HepG2 (cell line): ENCODE results near the gene ABCB9. TPM values are rescaled to one million over a fixed set of nuclear protein-coding genes. Genes with fewer than 3 reads are reported as not detected.
A peak's percentile ranks its signal among the peaks of the same experiment; 100 is the strongest.

Experiments
- FIP1L1 ChIP-seq: fragments of 200-400 bp; formaldehyde crosslinking; IDR thresholded peaks from 2 replicates; pipeline ENCODE4 v1.6.1; 2018; ENCODE audit warnings: low read depth, mild to moderate bottlenecking, low read length, moderate library complexity, borderline replicate concordance; ENCODE audit not compliant: insufficient read depth
- HHEX ChIP-seq: IDR thresholded peaks from 2 replicates; pipeline ENCODE4 v1.6.1; 2016; ENCODE audit warnings: control low read depth
- IKZF5 ChIP-seq: IDR thresholded peaks from 2 replicates; pipeline ENCODE4 v1.6.1; 2018; ENCODE audit warnings: missing genetic modification reagents, mild to moderate bottlenecking, missing compliant biosample characterization
- MAZ ChIP-seq, 2 experiments: sonication (generic) in 1 of 2; formaldehyde crosslinking in 1 of 2; IDR thresholded peaks; 2 replicates each; pipeline versions ENCODE4 v1.5.0 to v1.6.1; 2012 to 2020; ENCODE audit warnings: low read depth in 2 of 2, mild to moderate bottlenecking in 2 of 2, borderline replicate concordance in 1 of 2, improper control_type of control experiment in 1 of 2, low read length in 1 of 2, missing genetic modification reagents in 1 of 2, moderate library complexity in 1 of 2
- MYNN ChIP-seq: sonication (generic); formaldehyde crosslinking; IDR thresholded peaks from 2 replicates; pipeline ENCODE4 v1.4.0; 2020; ENCODE audit warnings: mild to moderate bottlenecking, low read depth, missing genetic modification reagents
- PITX1 ChIP-seq: sonication (generic); formaldehyde crosslinking; IDR thresholded peaks from 2 replicates; pipeline ENCODE4 v1.5.1; 2020; ENCODE audit warnings: mild to moderate bottlenecking, missing genetic modification reagents
- SIN3A ChIP-seq: IDR thresholded peaks from 2 replicates; pipeline ENCODE4 v1.6.1; 2011; ENCODE audit warnings: low read depth, mild to moderate bottlenecking, control low read depth, low read length, borderline replicate concordance
- SKI ChIP-seq: fragments of 450-650 bp; IDR thresholded peaks from one replicate; pipeline ENCODE4 v1.6.1; 2018; ENCODE audit warnings: mild to moderate bottlenecking; ENCODE audit not compliant: partially characterized antibody
- TARDBP ChIP-seq: sonication (generic); formaldehyde crosslinking; IDR thresholded peaks from 2 replicates; pipeline ENCODE4 v1.8.0; 2022; ENCODE audit warnings: mild to moderate bottlenecking, missing genetic modification reagents
- TOE1 ChIP-seq: sonication (generic); formaldehyde crosslinking; IDR thresholded peaks from 2 replicates; pipeline ENCODE4 v1.4.0; 2020; ENCODE audit warnings: mild to moderate bottlenecking, missing genetic modification reagents
- ZFP36L1 ChIP-seq: sonication (generic); formaldehyde crosslinking; IDR thresholded peaks from 2 replicates; pipeline ENCODE4 v1.8.0; 2022; ENCODE audit warnings: mild to moderate bottlenecking, missing genetic modification reagents, moderate library complexity
- ZNF441 ChIP-seq: sonication (generic); formaldehyde crosslinking; IDR thresholded peaks from 2 replicates; pipeline ENCODE4 v1.7.0; 2021; ENCODE audit warnings: missing genetic modification reagents, borderline replicate concordance
- ZNF850 ChIP-seq: sonication (generic); formaldehyde crosslinking; conservative IDR thresholded peaks from 2 replicates; pipeline ENCODE4 v1.9.0; 2021; ENCODE audit warnings: mild to moderate bottlenecking, missing genetic modification reagents
- polyA plus RNA-seq, 8 experiments: library from polyadenylated mRNA; depleted of rRNA in 3 of 8; stranded (reverse) in 7 of 8; unstranded in 1 of 8; fragments of >200 nt; fragmentation: Illumina TruSeq in 4 of 8; extraction: Trizol in 4 of 8; gene quantifications; 2 replicates each; pipeline versions ENCODE4 v1.2.1 to v1.2.3, GENCODE V29; 2011 to 2016; ENCODE audit warnings: low read depth in 4 of 8, missing spikeins in 1 of 8, mixed read lengths in 1 of 8; ENCODE audit not compliant: insufficient read depth in 1 of 8
- total RNA-seq, 5 experiments: library from RNA; depleted of rRNA; stranded (reverse); fragments of >200 nt; fragmentation: Illumina TruSeq; extraction: Trizol; gene quantifications; 2 replicates each; pipeline ENCODE4 v1.2.3, GENCODE V29; 2016; ENCODE audit warnings: low read depth in 1 of 5
- TF ChIP-seq, protein P1 (sequence below): sonication (generic); formaldehyde crosslinking; conservative IDR thresholded peaks from 2 replicates; pipeline ENCODE4 v1.8.0; 2022; ENCODE audit warnings: mild to moderate bottlenecking, moderate library complexity, missing genetic modification reagents
- TF ChIP-seq, protein P2 (sequence below): sonication (generic); formaldehyde crosslinking; IDR thresholded peaks from 2 replicates; pipeline ENCODE4 v1.5.0; 2020; ENCODE audit warnings: mild to moderate bottlenecking, missing genetic modification reagents, moderate library complexity
- TF ChIP-seq, protein P3 (sequence below): sonication (generic); formaldehyde crosslinking; IDR thresholded peaks from 2 replicates; pipeline ENCODE4 v1.4.0; 2020; ENCODE audit warnings: missing genetic modification reagents
- TF ChIP-seq, protein P4 (sequence below): fragments of 450-650 bp; IDR thresholded peaks from 2 replicates; pipeline ENCODE4 v1.6.1; 2017; ENCODE audit warnings: mild to moderate bottlenecking

The ABCB9 gene
- total and polyA plus RNA-seq, 2 of the 13 experiments (the other 11 are each of a cell fraction or from before 2014, with no cell fraction given), result 5.1 to 6.0 TPM

DNA sequence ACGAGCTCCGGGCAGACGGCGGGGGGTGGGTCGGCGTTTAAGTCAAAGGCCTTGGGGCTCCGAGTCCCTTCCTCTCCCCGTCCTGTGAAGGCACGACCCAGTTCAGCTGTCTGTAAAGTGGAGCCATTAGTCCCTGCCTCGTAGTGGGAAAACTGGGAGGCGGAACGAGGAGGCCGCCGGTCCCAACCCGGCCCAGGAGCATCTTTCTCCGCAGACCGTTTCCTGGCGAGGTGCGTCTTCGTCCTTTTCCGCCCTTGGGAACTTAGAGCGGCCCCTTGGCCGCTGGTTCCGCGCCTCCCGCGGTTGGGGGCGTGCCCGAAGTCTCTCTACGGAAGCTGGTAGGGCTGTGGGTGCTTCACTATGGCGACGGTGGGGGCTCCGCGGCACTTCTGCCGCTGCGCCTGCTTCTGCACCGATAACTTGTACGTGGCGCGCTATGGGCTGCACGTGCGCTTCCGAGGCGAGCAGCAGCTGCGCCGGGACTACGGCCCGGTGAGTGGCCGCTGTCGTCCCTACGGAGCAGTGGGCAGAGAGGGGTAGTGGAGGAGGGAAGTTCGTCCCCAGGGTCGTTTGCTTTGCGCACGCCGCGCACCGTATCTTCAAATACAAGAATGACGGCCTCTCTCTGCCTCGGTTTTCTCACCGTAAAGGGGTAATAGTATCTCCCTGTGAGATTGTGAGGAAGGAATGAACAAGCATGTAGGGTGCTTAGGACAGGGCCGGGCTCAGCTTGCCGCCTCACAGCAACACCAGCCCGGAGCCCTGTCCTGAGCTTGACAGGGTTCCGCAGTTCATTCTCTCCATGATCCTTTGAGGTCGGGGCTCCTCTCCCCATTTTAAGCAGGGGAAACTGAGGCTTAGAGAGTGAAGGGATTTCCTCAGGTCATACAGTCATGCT is 8.9 kb upstream of the ABCB9 start, which contains the start of gene OGFOD2 (continued):
- TF ChIP-seq, protein P1, sequence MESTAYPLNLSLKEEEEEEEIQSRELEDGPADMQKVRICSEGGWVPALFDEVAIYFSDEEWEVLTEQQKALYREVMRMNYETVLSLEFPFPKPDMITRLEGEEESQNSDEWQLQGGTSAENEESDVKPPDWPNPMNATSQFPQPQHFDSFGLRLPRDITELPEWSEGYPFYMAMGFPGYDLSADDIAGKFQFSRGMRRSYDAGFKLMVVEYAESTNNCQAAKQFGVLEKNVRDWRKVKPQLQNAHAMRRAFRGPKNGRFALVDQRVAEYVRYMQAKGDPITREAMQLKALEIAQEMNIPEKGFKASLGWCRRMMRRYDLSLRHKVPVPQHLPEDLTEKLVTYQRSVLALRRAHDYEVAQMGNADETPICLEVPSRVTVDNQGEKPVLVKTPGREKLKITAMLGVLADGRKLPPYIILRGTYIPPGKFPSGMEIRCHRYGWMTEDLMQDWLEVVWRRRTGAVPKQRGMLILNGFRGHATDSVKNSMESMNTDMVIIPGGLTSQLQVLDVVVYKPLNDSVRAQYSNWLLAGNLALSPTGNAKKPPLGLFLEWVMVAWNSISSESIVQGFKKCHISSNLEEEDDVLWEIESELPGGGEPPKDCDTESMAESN (CRISPR knock-in tag), result peak; percentile 64; the same call in 1 of the 2 replicates
- no peak for TF ChIP-seq TOE1 (CRISPR knock-in tag)
- no peak for TF ChIP-seq TARDBP (CRISPR knock-in tag)
- no peak for TF ChIP-seq ZNF850 (CRISPR knock-in tag)
- no peak for TF ChIP-seq FIP1L1
- no peak for TF ChIP-seq MYNN (CRISPR knock-in tag)
- TF ChIP-seq PITX1 (CRISPR knock-in tag), result no peak; the same call in 1 of the 2 replicates
- TF ChIP-seq IKZF5 (CRISPR knock-in tag), result no peak; the same call in 1 of the 2 replicates
- TF ChIP-seq, protein P2, sequence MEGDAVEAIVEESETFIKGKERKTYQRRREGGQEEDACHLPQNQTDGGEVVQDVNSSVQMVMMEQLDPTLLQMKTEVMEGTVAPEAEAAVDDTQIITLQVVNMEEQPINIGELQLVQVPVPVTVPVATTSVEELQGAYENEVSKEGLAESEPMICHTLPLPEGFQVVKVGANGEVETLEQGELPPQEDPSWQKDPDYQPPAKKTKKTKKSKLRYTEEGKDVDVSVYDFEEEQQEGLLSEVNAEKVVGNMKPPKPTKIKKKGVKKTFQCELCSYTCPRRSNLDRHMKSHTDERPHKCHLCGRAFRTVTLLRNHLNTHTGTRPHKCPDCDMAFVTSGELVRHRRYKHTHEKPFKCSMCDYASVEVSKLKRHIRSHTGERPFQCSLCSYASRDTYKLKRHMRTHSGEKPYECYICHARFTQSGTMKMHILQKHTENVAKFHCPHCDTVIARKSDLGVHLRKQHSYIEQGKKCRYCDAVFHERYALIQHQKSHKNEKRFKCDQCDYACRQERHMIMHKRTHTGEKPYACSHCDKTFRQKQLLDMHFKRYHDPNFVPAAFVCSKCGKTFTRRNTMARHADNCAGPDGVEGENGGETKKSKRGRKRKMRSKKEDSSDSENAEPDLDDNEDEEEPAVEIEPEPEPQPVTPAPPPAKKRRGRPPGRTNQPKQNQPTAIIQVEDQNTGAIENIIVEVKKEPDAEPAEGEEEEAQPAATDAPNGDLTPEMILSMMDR (CRISPR knock-in tag), result no peak
- peak; percentile 60 for TF ChIP-seq ZNF441 (CRISPR knock-in tag)
- no peak for TF ChIP-seq HHEX
- TF ChIP-seq, protein P3, sequence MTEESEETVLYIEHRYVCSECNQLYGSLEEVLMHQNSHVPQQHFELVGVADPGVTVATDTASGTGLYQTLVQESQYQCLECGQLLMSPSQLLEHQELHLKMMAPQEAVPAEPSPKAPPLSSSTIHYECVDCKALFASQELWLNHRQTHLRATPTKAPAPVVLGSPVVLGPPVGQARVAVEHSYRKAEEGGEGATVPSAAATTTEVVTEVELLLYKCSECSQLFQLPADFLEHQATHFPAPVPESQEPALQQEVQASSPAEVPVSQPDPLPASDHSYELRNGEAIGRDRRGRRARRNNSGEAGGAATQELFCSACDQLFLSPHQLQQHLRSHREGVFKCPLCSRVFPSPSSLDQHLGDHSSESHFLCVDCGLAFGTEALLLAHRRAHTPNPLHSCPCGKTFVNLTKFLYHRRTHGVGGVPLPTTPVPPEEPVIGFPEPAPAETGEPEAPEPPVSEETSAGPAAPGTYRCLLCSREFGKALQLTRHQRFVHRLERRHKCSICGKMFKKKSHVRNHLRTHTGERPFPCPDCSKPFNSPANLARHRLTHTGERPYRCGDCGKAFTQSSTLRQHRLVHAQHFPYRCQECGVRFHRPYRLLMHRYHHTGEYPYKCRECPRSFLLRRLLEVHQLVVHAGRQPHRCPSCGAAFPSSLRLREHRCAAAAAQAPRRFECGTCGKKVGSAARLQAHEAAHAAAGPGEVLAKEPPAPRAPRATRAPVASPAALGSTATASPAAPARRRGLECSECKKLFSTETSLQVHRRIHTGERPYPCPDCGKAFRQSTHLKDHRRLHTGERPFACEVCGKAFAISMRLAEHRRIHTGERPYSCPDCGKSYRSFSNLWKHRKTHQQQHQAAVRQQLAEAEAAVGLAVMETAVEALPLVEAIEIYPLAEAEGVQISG (CRISPR knock-in tag), result no peak; the same call in 1 of the 2 replicates
- TF ChIP-seq ZFP36L1 (CRISPR knock-in tag), result no peak
- TF ChIP-seq MAZ (IDR thresholded peaks at IDR 0.05; ENCODE audit: borderline replicate concordance, low read depth, low read length), result peak; percentile 60
- no peak; the same call in 1 of the 2 replicates for TF ChIP-seq MAZ (CRISPR knock-in tag; IDR thresholded peaks at IDR 0.05; ENCODE audit: low read depth)
- no peak for TF ChIP-seq SKI
- TF ChIP-seq SIN3A, result no peak
- TF ChIP-seq, protein P4, sequence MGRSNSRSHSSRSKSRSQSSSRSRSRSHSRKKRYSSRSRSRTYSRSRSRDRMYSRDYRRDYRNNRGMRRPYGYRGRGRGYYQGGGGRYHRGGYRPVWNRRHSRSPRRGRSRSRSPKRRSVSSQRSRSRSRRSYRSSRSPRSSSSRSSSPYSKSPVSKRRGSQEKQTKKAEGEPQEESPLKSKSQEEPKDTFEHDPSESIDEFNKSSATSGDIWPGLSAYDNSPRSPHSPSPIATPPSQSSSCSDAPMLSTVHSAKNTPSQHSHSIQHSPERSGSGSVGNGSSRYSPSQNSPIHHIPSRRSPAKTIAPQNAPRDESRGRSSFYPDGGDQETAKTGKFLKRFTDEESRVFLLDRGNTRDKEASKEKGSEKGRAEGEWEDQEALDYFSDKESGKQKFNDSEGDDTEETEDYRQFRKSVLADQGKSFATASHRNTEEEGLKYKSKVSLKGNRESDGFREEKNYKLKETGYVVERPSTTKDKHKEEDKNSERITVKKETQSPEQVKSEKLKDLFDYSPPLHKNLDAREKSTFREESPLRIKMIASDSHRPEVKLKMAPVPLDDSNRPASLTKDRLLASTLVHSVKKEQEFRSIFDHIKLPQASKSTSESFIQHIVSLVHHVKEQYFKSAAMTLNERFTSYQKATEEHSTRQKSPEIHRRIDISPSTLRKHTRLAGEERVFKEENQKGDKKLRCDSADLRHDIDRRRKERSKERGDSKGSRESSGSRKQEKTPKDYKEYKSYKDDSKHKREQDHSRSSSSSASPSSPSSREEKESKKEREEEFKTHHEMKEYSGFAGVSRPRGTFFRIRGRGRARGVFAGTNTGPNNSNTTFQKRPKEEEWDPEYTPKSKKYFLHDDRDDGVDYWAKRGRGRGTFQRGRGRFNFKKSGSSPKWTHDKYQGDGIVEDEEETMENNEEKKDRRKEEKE, result no peak
